Gastroesophageal sphincter (tissue), 3 donors: ENCODE results near the gene MBNL1.

ENCODE experiments used
- CTCF ChIP-seq, 4 experiments: fragments of 200-600 bp in 2 of 4; fragments of 450-650 bp in 2 of 4; sonication (generic) in 1 of 4; IDR thresholded peaks; one replicate each; pipeline ENCODE4 v1.5.1; 2017 to 2019; ENCODE audit warnings: antibody characterized with exemption in 4 of 4, mild to moderate bottlenecking in 2 of 4, moderate library complexity in 2 of 4
- EP300 ChIP-seq: sonication (generic); formaldehyde crosslinking; IDR thresholded peaks from one replicate; pipeline ENCODE4 v1.6.1; 2017; ENCODE audit warnings: antibody characterized with exemption, mild to moderate bottlenecking
- POLR2A ChIP-seq, 2 donors: fragments of 450-650 bp; IDR thresholded peaks; one replicate each; pipeline ENCODE4 v1.6.1; 2017; ENCODE audit warnings: antibody characterized with exemption in 2 of 2, mild to moderate bottlenecking in 2 of 2, moderate library complexity in 1 of 2
- POLR2AphosphoS5 ChIP-seq: sonication (generic); formaldehyde crosslinking; IDR thresholded peaks from one replicate; pipeline ENCODE4 v1.6.1; 2017; ENCODE audit warnings: antibody characterized with exemption

GRCh38 chr3:152302521-152303021, 33.8 kb downstream of the MBNL1 start:
- TF ChIP-seq CTCF (IDR thresholded peaks at IDR 0.05): no peak
- TF ChIP-seq POLR2A (IDR thresholded peaks at IDR 0.05): no peak
- peak; percentile 53 for TF ChIP-seq POLR2AphosphoS5
- TF ChIP-seq EP300: no peak
